MG63 (cell line): Measurements from ENCODE around the gene MRPS26. TPM values are rescaled to one million over a fixed set of nuclear protein-coding genes. Genes with fewer than 3 reads are reported as not detected.
"Not testable (repeated sequence)": the region's sequence is repeated elsewhere in the genome, so short reads cannot be mapped to it uniquely, and the experiment has no call there.

Experiments
- DNase-seq: peaks from one replicate; pipeline ENCODE4 v3.0.0-alpha.2; 2020
- H3K27me3 ChIP-seq: fragments of 250-450 bp; sonication (Bioruptor Pico); 2 replicates; pipeline ENCODE4 v1.5.1; 2020; ENCODE audit warnings: mild to moderate bottlenecking, moderate library complexity
- H3K36me3 ChIP-seq: fragments of 250-450 bp; sonication (Bioruptor Pico); 2 replicates; pipeline ENCODE4 v1.5.1; 2020; ENCODE audit warnings: mild to moderate bottlenecking, moderate library complexity
- H3K4me3 ChIP-seq: fragments of 250-450 bp; sonication (Bioruptor Pico); 2 replicates; pipeline ENCODE4 v1.5.1; 2020; ENCODE audit warnings: mild to moderate bottlenecking, moderate library complexity
- H3K9me3 ChIP-seq: fragments of 250-450 bp; sonication (Bioruptor Pico); 2 replicates; pipeline ENCODE4 v1.5.1; 2020; ENCODE audit warnings: mild to moderate bottlenecking, moderate library complexity
- total RNA-seq: library from RNA; depleted of rRNA; stranded (reverse); fragments of >200 nt; shearing (Covaris generic); gene quantifications from 2 replicates; pipeline ENCODE4 v1.2.3, GENCODE V29; 2014; ENCODE audit warnings: low replicate concordance; rRNA removed

The MRPS26 gene
- total RNA-seq = 44.1 and 63.8 TPM in 2 replicates

DNA sequence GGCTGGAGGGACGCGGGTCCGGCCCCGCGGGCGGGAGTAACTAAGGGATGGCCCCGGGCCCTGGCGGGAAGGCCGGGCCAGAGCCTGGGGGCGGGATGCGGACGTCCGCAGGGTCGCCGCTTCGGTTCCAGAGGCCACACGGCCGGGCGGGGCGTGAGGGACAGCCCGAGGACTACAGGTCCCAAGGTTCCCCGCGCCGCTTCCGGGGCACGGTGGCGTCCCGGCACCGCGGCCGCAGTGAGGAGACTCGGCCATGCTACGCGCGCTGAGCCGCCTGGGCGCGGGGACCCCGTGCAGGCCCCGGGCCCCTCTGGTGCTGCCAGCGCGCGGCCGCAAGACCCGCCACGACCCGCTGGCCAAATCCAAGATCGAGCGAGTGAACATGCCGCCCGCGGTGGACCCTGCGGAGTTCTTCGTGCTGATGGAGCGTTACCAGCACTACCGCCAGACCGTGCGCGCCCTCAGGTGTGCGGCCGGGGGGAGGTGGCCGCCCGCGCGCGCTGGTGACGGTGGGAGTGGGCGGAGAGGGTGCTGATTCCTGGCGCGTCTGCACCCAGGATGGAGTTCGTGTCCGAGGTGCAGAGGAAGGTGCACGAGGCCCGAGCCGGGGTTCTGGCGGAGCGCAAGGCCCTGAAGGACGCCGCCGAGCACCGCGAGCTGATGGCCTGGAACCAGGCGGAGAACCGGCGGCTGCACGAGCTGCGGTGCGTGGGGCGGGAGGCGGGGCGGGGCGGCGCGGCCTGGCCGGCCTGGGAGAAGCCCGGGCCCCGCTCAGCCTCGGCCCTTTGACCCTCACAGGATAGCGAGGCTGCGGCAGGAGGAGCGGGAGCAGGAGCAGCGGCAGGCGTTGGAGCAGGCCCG, at the start of gene MRPS26:
TSS of gene MRPS26 (plus strand) at position 237 of the 861 bp plus-strand sequence. CDS start at position 254, 17 bp downstream.
- DNase-seq = peak; percentile 78

DNA sequence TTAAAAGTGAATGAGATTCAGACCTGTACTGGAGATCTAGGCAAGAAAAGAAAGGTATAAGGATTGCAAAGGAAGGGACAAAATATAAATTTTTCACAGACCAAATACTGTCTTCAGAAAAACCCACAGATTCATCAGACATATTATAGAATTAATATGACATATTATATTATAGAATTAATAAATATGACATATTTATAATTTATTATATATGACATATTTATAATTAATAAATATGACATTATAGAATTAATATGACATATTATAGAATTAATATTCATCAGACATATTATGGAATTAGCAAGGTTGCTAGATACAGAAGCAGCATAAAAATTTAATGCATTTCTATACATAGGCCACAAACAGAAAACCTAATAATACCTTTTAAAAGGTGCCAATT, 47.1 kb upstream of the MRPS26 start:
- DNase-seq = no peak
- no peak overlapping the region for H3K4me3 ChIP-seq
- H3K36me3 ChIP-seq = no peaks in the 10 kb centered on the region
- no peaks in the 10 kb centered on the region for H3K9me3 ChIP-seq
- H3K27me3 ChIP-seq = no peaks in the 10 kb centered on the region

More for the DNA sequence above, at the start of gene MRPS26:
- Histone ChIP-seq H3K36me3 (peaks cover 7% of the 10 kb centered on the region), H3K4me3 (peak within 1 kb of the TSS; percentile 71), H3K27me3 (no peaks in the 10 kb centered on the region), H3K9me3 (no peaks in the 10 kb centered on the region)

DNA sequence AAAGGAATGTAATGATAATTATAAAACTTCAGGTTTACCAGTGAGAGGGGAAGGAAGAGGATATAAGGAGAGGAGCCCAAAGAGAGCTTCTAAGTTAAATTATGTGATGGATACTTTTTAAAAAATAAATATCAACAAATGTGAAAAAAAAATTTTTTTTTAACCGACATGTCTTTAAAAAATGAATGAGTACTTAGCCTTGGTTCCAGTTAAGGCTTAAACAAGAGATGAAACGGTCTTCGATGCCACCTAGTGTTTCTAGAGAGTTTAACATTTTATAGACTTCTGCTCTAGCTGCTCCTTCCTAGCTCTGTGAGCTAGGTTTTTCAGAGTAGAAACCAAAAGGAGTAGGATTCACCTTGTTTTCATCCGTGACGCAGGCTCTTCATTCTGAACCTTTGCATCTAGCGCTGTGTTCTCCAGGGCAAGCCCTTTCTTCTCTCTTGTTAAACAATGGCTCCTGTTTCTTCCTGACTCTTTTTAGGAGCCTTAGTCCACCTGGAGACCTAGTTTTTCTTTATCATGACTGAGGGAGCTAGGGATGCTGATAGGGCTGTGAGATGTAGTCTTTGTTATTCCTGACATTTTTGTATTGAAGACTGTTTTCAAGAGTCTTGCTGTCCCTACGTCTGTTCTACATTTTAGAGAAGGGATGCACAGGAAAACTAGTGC, 44.9 kb upstream of the MRPS26 start:
- Histone ChIP-seq H3K9me3 (no peaks in the 10 kb centered on the region), H3K4me3 (no peak overlapping the region), H3K27me3 (no peaks in the 10 kb centered on the region), H3K36me3 (no peaks in the 10 kb centered on the region)
- no peak for DNase-seq

DNA sequence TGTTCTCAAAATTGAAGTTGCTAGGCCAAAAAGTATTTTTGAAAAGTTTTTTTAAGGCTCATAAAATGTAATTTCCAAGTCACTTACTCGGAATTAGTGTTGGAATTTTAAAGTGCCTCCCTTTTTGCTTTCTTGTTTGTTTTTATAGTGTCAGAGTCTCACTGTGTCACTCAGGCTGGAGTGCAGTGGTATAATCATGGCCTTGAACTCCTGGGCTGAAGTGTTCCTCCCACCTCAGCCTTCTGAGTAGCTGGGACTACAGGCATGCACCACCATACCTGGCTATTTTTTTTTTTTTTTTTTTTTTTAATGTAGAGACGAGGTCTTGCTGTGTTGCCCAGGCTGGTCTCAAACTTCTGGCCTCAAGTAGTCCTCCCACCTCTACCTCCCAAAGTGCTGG, 42.4 kb upstream of the MRPS26 start:
- no peaks in the 10 kb centered on the region for H3K9me3 ChIP-seq

DNA sequence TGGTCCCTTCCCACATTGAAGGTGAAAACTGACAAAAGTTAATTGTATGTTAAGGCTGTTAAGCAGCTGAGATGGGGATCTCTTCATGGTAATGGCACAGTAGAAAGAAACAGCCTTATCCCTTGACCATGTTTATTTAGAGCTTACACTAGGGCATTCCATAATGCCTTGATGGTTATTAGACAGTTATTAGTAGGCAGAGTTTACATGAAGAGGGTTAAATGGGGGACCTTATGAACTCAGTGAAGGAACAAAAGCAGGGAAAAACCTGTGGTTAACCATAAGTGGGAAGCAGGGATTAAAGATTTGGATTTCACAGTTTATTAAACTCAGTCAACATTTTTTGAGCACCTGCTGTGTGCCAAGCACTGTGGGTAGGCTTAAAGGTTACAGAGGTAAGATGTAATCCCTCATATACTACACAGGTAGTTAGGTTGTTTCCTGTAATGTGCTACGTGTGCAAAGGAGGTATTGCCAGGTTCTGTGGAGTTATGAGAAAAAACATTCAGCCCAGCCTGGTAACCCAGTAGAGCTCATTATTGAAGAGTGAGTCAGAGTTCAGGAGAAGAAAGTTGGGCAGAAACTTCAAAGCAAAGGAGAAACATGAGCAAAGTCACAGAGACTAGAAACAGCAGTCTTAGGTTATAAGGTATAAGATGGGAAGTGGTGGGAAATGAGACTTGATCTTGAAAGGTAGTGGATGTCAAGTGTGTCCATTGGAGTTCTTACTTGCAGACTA, 34.7 kb upstream of the MRPS26 start:
- Histone ChIP-seq H3K27me3 (no peaks in the 10 kb centered on the region), H3K4me3 (no peak overlapping the region), H3K36me3 (no peaks in the 10 kb centered on the region; the same call in 1 of the 2 replicates), H3K9me3 (no peaks in the 10 kb centered on the region)
- no peak for DNase-seq

More for the DNA sequence above, 42.4 kb upstream of the MRPS26 start:
- Histone ChIP-seq H3K27me3 (no peaks in the 10 kb centered on the region), H3K4me3 (no peak overlapping the region), H3K36me3 (no peaks in the 10 kb centered on the region; the same call in 1 of the 2 replicates)
- DNase-seq = no peak

DNA sequence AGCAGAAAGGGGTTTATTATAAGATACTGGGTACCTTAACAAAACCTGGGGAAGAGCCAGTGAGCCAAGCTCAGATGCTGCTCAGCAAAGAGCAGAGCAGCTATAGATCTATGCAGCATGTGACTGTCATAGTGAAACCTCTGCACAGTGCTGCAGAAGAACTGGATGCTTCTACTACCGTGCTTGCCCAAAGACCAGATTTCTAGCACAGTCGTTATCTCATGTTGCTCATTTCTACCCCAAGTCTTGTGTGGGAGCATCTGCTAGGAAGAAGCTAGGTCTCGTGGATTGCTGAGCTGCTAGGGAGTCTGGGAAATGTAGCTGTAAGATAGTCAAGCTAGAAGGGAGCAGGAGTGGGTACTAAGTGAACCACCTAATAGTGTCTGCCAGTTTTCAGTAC, 34.1 kb upstream of the MRPS26 start:
- no peaks in the 10 kb centered on the region for H3K9me3 ChIP-seq
- no peak overlapping the region for H3K4me3 ChIP-seq
- no peaks in the 10 kb centered on the region for H3K27me3 ChIP-seq
- DNase-seq = no peak
- H3K36me3 ChIP-seq = no peaks in the 10 kb centered on the region; the same call in 1 of the 2 replicates

DNA sequence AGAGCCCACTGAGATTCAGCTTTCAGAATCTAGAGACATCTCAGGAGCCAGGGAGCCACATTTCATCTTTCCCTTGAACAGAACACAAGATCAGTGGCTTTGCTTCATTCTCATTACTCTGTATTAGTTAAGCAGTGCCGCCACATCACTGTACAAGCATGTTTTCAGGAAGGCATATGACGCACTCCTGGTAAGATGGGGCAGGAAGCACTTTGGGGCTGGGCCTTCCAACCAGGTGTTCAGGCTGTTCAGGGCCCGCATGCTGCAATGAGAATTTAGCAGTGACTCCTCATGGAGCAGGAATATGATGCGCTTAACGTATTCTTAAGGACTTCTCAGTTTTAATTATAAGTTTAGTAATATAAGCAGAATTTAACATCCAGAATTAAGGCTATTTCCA, 32.1 kb upstream of the MRPS26 start:
- no peak overlapping the region for H3K4me3 ChIP-seq
- DNase-seq = no peak
- H3K27me3 ChIP-seq = no peaks in the 10 kb centered on the region
- no peaks in the 10 kb centered on the region for H3K9me3 ChIP-seq
- H3K36me3 ChIP-seq = no peaks in the 10 kb centered on the region

DNA sequence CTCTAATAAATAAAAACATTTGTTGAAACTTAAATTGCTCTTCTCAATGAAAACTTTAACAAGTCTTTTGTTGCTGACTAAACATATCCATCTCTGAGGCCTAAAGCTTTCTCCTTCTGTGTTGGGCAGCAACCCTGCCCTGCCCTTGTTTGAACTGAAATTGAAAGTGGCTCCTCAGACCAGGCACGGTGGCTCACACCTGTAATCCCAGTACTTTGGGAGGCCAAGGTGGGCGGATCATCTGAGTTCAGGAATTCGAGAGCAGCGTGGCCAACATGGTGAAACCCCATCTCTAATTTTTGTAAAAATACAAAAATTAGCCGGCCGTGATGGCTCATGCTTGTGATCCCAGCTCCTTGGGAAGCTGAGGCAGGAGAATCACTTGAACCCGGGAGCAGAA, 31.7 kb upstream of the MRPS26 start:
- Histone ChIP-seq H3K27me3 (no peaks in the 10 kb centered on the region), H3K9me3 (no peaks in the 10 kb centered on the region), H3K4me3 (no peak overlapping the region), H3K36me3 (no peaks in the 10 kb centered on the region)
- no peak for DNase-seq

DNA sequence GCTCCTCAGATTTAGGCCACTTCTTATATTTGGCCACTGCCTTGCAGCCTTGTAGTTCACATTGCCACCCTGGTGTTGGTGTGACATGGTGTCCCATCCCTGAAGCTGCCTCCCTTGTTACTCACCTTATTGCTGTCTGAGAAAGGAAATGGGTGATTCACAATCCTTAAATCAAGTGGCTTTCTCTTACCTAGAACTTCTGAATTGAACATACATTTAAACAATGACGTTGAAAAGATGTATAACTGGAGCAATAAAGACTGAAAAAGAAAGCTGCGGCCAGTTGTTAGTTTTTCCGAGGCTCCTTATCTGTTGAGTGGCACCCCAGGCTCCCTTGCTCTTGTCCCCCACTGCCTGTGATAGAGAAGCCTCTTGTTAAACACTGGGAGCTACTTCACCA, 31.2 kb upstream of the MRPS26 start:
- Histone ChIP-seq H3K27me3 (no peaks in the 10 kb centered on the region), H3K36me3 (no peaks in the 10 kb centered on the region), H3K4me3 (no peak overlapping the region), H3K9me3 (no peaks in the 10 kb centered on the region)
- no peak for DNase-seq

DNA sequence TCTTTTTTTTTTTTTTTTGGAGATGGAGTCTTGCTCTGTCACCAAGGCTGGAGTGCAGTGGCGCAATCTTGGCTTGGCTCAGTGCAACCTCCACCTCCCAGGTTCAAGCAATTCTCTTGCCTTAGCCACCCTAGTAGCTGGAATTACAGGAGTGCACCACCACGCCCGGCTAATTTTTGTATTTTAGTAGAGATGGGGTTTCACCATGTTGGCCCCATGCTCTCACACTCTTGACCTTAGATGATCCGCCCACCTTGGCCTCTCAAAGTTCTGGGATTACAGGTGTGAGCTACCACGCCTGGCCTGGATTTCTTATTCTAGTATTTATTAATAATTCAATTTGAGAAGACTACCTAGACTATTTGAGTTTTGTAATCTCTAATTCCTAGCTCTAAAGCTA, 30.6 kb upstream of the MRPS26 start:
- not testable (repeated sequence) for H3K4me3 ChIP-seq, DNase-seq, H3K36me3 ChIP-seq, H3K27me3 ChIP-seq, H3K9me3 ChIP-seq

DNA sequence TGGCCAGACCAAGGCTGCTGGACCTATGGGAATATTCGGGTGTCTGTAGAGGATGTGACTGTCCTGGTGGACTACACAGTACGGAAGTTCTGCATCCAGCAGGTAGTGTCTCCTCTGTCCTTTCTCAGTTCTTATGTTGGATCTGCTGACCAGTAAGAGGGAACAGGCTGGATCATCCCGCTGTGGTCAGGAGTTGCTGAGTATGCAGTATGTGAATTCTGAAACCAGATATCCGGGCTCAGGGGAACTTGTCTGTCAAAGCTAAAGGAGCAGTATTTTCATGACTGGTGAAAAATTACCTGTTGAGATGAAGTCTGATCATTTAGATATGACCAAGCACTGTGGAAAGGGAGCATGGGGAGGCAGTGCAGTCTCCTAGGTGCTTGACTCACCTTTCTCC, 24.5 kb upstream of the MRPS26 start:
- Histone ChIP-seq H3K27me3 (no peaks in the 10 kb centered on the region), H3K36me3 (no peaks in the 10 kb centered on the region), H3K4me3 (no peak overlapping the region), H3K9me3 (no peaks in the 10 kb centered on the region)
- no peak for DNase-seq

DNA sequence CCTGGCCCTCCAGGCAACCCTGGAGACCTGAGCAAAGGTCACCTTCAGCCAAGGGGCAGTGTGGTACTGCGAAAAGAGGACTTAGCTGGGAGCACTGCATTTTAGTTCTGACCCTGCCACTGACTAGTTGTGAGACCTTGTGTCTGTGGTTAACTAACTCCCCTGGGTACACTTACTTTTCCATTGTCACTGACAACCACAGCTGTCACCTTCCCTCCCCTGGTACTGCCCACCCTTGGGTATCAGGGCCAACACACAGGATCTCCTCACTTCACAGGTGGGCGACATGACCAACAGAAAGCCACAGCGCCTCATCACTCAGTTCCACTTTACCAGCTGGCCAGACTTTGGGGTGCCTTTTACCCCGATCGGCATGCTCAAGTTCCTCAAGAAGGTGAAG, 24.1 kb upstream of the MRPS26 start:
- H3K27me3 ChIP-seq = no peaks in the 10 kb centered on the region
- H3K9me3 ChIP-seq = no peaks in the 10 kb centered on the region
- no peak for DNase-seq
- H3K36me3 ChIP-seq = no peaks in the 10 kb centered on the region
- H3K4me3 ChIP-seq = no peak overlapping the region

DNA sequence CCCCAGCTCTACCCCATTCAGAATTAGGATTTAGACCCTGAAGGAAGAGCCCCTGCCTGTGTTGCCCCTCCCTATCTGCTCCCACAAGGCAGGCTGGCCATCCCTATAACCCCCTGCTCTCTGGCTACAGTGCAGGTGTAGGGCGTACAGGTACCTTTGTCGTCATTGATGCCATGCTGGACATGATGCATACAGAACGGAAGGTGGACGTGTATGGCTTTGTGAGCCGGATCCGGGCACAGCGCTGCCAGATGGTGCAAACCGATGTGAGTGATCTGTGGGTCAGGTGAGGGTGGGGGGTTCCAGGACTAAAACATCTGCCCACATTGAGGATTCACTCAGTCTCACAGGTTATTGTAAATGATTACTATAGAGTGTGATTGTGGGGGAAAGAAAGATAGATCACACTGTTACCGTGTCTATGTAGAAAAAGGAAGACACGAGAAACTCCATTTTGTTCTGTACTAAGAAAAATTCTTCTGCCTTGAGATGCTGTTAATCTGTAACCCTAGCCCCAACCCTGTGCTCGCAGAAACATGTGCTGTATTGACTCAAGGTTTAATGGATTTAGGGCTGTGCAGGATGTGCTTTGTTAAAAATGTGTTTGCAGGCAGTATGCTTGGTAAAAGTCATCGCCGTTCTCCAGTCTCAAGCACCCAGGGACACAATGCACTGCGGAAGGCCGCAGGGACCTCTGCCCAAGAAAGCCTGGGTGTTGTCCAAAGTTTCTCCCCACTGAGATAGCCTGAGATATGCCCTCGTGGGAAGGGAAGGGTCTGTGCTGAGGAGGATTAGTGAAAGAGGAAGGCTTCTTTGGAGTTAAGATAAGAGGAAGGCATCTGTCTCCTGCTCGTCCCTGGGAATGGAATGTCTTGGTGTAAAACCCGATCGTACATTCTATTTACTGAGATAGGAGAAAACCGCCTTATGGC, 23.0 kb upstream of the MRPS26 start:
- not testable (repeated sequence) for H3K36me3 ChIP-seq, DNase-seq, H3K9me3 ChIP-seq, H3K27me3 ChIP-seq, H3K4me3 ChIP-seq

DNA sequence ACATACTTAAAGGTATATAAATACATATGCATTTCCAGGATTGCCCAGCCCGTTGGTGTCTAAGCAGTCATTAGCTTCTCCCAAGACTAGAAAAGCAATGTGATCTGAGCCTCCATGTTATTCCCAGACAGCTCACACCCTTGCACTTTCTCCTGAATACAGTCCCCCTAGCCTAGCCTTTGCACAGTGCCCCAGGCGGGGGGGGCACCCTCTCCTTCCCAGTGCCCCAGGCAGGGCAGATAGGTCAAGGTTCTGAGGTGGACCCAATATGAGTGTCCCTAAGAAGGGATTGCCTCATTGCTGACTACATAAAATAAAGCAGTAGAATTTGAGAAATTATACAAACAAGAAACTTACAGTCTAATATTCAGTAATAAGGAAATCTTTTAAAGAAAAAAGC, 17.9 kb upstream of the MRPS26 start:
- H3K9me3 ChIP-seq = no peaks in the 10 kb centered on the region
- H3K27me3 ChIP-seq = no peaks in the 10 kb centered on the region
- H3K4me3 ChIP-seq = no peak overlapping the region
- no peaks in the 10 kb centered on the region for H3K36me3 ChIP-seq
- no peak for DNase-seq

DNA sequence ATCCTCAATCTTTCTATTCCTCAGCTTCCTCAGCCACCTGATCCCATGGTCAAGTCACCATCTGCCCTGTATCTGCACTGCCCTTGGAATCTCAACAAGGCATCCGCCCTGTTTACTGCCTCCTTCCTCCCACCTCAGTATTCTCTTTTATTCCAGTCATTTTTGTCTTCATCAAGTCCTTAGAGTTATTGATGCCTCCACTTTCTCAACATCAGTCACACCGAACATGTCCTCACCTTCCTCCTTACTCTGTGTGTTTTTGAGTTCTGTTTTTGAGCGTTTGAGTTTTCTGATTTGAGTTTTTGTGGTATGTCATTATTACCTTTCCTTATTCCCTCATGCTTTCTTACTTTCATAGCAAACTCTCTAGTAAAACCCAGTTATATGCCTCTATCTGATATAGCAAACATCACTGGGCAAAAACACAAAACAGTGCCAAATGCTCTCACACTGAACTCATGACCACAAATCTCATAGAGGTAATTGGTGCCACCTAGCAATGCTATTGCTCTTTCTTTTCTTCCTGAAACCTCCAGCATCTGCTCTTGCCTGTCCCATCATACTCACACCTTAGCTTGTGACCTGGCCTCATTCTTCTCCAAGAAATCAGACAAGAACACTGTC, 14.2 kb upstream of the MRPS26 start:
- H3K9me3 ChIP-seq = no peaks in the 10 kb centered on the region
- no peaks in the 10 kb centered on the region for H3K27me3 ChIP-seq
- H3K4me3 ChIP-seq = no peak overlapping the region
- DNase-seq = no peak
- H3K36me3 ChIP-seq = no peaks in the 10 kb centered on the region; the same call in 1 of the 2 replicates

DNA sequence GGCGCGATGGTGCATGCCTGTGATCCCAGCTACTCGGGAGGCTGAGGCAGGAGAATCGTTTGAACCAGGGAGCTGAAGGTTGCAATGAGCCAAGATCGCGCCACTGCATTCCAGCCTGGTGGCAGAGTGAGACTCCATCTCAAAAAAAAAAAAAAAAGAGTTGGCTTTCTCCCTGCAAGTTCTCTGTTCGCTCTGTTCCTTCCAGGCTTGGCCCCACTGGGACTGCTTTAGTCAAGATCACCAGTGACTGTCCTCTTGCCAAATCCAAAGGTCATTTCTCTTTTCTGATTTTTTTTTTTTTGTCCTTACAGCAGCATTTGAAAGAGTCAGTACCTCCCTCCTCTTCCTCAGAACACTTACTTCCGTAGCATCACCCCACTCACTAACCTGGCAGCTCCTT, 13.2 kb upstream of the MRPS26 start:
- no peak for DNase-seq
- Histone ChIP-seq H3K36me3 (no peaks in the 10 kb centered on the region; the same call in 1 of the 2 replicates), H3K27me3 (no peaks in the 10 kb centered on the region), H3K4me3 (no peak overlapping the region), H3K9me3 (no peaks in the 10 kb centered on the region)
